Left forelimb (tissue), 1 donor: ENCODE measurements around the gene ASTN2.

Experiments used
- DNase-seq: peaks from one replicate; pipeline ENCODE4 v3.0.0-alpha.2; 2018; ENCODE audit warnings: low spot score

The ASTN2 gene

GRCh38 chr9:116414374-116414773, 1000.5 kb downstream of the ASTN2 start:
- DNase-seq: no peak

GRCh38 chr9:116411506-116411905, 1003.4 kb downstream of the ASTN2 start:
- DNase-seq: no peak

- no peak for DNase-seq
Observed at GRCh38 chr9:116409638-116410037, 1005.2 kb downstream of the ASTN2 start.

GRCh38 chr9:116409129-116409528, 1005.7 kb downstream of the ASTN2 start:
- no peak for DNase-seq

- no peak for DNase-seq
Observed at GRCh38 chr9:116406469-116406868, 1008.4 kb downstream of the ASTN2 start.

- no peak for DNase-seq
Observed at GRCh38 chr9:116405321-116405720, 1009.5 kb downstream of the ASTN2 start.

- no peak for DNase-seq
Observed at GRCh38 chr9:116404228-116404627, 1010.6 kb downstream of the ASTN2 start.

GRCh38 chr9:116403171-116403570, 1011.7 kb downstream of the ASTN2 start:
- DNase-seq: no peak

GRCh38 chr9:116395699-116396037, 1019.2 kb downstream of the ASTN2 start:
- DNase-seq: no peak

GRCh38 chr9:116394894-116395698, 1019.8 kb downstream of the ASTN2 start:
- no peak for DNase-seq

GRCh38 chr9:116394070-116394469, 1020.8 kb downstream of the ASTN2 start:
- no peak for DNase-seq

GRCh38 chr9:116393198-116393597, 1021.7 kb downstream of the ASTN2 start:
- no peak for DNase-seq

GRCh38 chr9:116391306-116391900, 1023.5 kb downstream of the ASTN2 start:
- no peak for DNase-seq

- no peak for DNase-seq
Observed at GRCh38 chr9:116390303-116391228, 1024.3 kb downstream of the ASTN2 start.

GRCh38 chr9:116389541-116390302, 1025.1 kb downstream of the ASTN2 start:
- no peak for DNase-seq

GRCh38 chr9:116387934-116388698, 1026.7 kb downstream of the ASTN2 start:
- no peak for DNase-seq

- DNase-seq: no peak
Observed at GRCh38 chr9:116383936-116384335, 1030.9 kb downstream of the ASTN2 start.

GRCh38 chr9:116383133-116383532, 1031.7 kb downstream of the ASTN2 start:
- DNase-seq: no peak

GRCh38 chr9:116382053-116382452, 1032.8 kb downstream of the ASTN2 start:
- DNase-seq: no peak

GRCh38 chr9:116381350-116381749, 1033.5 kb downstream of the ASTN2 start:
- no peak for DNase-seq

GRCh38 chr9:116380496-116380995, 1034.3 kb downstream of the ASTN2 start:
- DNase-seq: no peak
